ENCODE measurements around the gene PPFIBP2.

DNA sequence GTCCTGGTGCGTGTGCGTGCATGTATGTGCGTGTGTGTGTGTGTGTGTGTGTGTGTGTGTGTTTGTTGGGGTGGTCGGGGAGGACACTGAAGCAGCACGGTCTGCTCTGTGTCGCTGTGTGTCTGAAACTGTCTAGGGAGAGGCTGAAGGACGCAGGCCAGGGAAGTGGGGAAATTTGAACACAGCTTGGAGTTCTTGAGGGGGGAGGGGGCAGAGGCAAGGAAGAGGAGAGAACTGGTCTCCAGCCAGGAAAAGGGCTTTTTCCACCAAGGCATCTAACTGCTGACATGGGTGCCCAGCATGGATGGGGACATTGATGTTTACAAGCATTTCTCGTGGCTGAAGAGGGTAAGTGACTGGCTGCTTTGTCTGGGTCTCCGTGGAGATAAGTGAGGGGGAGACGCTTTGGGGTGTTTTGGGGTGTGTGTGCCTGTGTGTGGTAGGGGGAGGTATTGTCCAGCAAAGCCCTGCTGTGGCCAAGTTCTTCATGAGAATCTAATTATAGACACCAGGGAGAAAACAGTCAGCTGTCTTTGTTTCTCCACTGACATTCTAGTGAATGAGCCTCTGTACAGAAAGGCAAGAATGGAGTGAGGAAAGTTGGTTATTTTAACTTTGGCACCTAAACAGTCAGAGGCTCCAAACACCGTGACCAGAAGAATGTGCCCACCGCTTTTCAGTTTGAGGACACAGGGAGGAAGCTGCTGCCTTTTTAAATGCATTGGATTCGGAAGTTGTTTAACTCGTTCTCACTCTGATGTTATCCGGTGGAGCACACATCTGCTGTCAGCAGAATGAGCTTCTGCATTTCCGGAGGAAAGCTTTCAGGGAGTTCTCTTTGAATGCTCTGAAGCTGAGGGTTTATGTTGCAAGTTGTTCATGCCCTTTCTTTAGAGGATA is 63.7 kb downstream of the PPFIBP2 start:
- TF ChIP-seq, protein P1, sequence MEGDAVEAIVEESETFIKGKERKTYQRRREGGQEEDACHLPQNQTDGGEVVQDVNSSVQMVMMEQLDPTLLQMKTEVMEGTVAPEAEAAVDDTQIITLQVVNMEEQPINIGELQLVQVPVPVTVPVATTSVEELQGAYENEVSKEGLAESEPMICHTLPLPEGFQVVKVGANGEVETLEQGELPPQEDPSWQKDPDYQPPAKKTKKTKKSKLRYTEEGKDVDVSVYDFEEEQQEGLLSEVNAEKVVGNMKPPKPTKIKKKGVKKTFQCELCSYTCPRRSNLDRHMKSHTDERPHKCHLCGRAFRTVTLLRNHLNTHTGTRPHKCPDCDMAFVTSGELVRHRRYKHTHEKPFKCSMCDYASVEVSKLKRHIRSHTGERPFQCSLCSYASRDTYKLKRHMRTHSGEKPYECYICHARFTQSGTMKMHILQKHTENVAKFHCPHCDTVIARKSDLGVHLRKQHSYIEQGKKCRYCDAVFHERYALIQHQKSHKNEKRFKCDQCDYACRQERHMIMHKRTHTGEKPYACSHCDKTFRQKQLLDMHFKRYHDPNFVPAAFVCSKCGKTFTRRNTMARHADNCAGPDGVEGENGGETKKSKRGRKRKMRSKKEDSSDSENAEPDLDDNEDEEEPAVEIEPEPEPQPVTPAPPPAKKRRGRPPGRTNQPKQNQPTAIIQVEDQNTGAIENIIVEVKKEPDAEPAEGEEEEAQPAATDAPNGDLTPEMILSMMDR (IDR thresholded peaks at IDR 0.05): no peak
- no peak for TF ChIP-seq TCF7L2 (IDR thresholded peaks at IDR 0.05; ENCODE audit: low read depth, low read length)
- TF ChIP-seq, protein P2, sequence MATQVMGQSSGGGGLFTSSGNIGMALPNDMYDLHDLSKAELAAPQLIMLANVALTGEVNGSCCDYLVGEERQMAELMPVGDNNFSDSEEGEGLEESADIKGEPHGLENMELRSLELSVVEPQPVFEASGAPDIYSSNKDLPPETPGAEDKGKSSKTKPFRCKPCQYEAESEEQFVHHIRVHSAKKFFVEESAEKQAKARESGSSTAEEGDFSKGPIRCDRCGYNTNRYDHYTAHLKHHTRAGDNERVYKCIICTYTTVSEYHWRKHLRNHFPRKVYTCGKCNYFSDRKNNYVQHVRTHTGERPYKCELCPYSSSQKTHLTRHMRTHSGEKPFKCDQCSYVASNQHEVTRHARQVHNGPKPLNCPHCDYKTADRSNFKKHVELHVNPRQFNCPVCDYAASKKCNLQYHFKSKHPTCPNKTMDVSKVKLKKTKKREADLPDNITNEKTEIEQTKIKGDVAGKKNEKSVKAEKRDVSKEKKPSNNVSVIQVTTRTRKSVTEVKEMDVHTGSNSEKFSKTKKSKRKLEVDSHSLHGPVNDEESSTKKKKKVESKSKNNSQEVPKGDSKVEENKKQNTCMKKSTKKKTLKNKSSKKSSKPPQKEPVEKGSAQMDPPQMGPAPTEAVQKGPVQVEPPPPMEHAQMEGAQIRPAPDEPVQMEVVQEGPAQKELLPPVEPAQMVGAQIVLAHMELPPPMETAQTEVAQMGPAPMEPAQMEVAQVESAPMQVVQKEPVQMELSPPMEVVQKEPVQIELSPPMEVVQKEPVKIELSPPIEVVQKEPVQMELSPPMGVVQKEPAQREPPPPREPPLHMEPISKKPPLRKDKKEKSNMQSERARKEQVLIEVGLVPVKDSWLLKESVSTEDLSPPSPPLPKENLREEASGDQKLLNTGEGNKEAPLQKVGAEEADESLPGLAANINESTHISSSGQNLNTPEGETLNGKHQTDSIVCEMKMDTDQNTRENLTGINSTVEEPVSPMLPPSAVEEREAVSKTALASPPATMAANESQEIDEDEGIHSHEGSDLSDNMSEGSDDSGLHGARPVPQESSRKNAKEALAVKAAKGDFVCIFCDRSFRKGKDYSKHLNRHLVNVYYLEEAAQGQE (IDR thresholded peaks at IDR 0.05; ENCODE audit: insufficient read depth in 1 of 2, low read depth in 2 of 2, low read length in 1 of 2): no peak
